ENCODE results near the gene STK10. TPM values are rescaled to one million over a fixed set of nuclear protein-coding genes. Genes with fewer than 3 reads are reported as not detected.

Gene STK10
- total and polyA plus RNA-seq, 12 donors = 5.6 to 22.3 (median 9.9) TPM

GRCh38 chr5:172046593-172046992 lies 141.4 kb downstream of the STK10 start:
- peaks cover 0 to 30% (median 11%) of the 10 kb centered on the region in 9 donors for H3K4me1 ChIP-seq
- intact Hi-C loops (cut with DNase I) = loop anchor here in 2 of 10 donors (10.0 kb wide), 1 partner anchor 632 kb away; the partner anchor contains the start of gene FGF18 (in 2 of the 2)
- 96 to 98% methylated on average over 4 of the region's 4 CpGs for WGBS, 2 donors

DNA sequence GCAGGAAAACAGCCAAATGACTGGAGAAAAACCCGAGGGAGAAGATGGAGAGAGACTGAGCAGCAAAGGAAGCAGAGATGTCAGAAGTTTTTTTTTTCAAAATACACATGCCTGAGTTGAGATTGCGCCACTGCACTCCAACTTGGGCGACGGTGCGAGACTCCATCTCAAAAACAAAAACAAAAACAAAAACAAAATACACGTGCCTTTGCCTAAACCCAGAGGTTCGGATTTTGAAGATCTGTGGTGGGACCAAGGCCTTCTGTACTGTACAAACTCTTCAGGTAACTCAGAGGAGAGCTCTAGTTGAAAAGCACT lies 142.8 kb downstream of the STK10 start:
- no peak for ATAC-seq
- Histone ChIP-seq H3K4me1 (peaks cover 0 to 23% (median 11%) of the 10 kb centered on the region in 9 donors), H3K36me3 (peaks cover 0 to 68% (median 4%) of the 10 kb centered on the region in 9 donors), H3K27me3 (no peaks in the 10 kb centered on the region), H3K27ac (peak overlapping the region in 1 of 10 donors; percentile 15), H3K4me3 (no peak overlapping the region), H3K9me3 (no peaks in the 10 kb centered on the region)
- TF ChIP-seq CTCF (IDR thresholded peaks at IDR 0.05) = no peak
- WGBS, 2 donors = 68 to 87% methylated on average over 7 of the region's 7 CpGs
- no peak for DNase-seq
- intact Hi-C loops (cut with DNase I) = loop anchor here in 2 of 10 donors (10.0 kb wide), 1 partner anchor 630 kb away; the partner anchor contains the start of gene FGF18 (in 2 of the 2)

More at GRCh38 chr5:172046593-172046992, 141.4 kb downstream of the STK10 start:
- Histone ChIP-seq H3K36me3 (peaks cover 0 to 81% (median 4%) of the 10 kb centered on the region in 9 donors), H3K9me3 (no peaks in the 10 kb centered on the region), H3K27me3 (no peaks in the 10 kb centered on the region), H3K27ac (no peak overlapping the region), H3K4me3 (no peak overlapping the region)
- DNase-seq (no peak), ATAC-seq (no peak)
- TF ChIP-seq CTCF (IDR thresholded peaks at IDR 0.05) = no peak

DNA sequence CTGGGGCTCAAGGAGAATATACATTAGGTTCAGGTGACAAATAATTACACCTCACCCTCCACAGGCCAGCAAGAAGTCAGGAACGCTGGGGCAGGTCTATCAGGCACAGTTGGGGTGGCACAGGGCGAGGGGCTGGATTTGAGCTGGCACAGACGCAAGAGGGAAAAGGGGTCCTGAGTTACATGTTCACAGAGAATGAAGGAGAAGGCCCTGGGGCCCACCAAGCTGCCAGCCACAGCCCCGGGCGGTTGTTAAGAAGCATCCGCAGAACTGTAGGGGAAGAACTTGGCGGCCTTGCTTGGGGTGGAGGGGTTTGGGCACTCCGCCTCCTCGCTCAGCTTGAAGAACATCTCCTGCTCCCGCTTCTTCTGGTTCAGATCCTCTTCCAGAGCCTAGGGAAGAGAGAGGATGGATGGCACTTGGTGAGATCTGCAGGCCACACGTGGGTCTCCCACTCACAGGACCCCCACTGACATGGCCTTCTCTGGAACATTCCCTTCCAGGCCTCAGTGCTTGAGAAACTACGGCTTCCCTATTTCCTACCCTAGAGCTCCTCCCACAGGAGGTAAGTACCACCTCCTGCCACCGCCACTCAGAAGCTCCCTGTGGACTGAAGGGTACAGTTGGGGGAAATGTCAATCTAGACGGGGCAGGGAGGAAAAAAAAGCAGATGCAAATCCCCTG lies 143.3 kb downstream of the STK10 start:
- ATAC-seq = no peak
- H3K27ac ChIP-seq = peak overlapping the region in 1 of 10 donors; percentile 15
- peaks cover 0 to 63% (median 3%) of the 10 kb centered on the region in 9 donors for H3K36me3 ChIP-seq
- intact Hi-C loops (cut with DNase I) = loop anchor here in 8 of 10 donors (5.0 to 10.0 kb wide), 3 partner anchors 37 to 630 kb away; partner anchors contain the start of genes FGF18 (in 2 of the 8) and FBXW11 (in 1 of the 8)
- no peaks in the 10 kb centered on the region for H3K27me3 ChIP-seq
- TF ChIP-seq CTCF (IDR thresholded peaks at IDR 0.05) = no peak
- peaks cover 0 to 28% (median 14%) of the 10 kb centered on the region in 9 donors for H3K4me1 ChIP-seq
- 85 to 86% methylated on average over 14 of the region's 14 CpGs for WGBS, 2 donors
- DNase-seq = no peak
- no peaks in the 10 kb centered on the region for H3K9me3 ChIP-seq
- H3K4me3 ChIP-seq = no peak overlapping the region

GRCh38 chr5:172043865-172044264 lies 144.2 kb downstream of the STK10 start:
- intact Hi-C loops (cut with DNase I) = loop anchor here in 8 of 10 donors (5.0 to 10.0 kb wide), 3 partner anchors 37 to 629 kb away; partner anchors contain the start of genes FGF18 (in 2 of the 8) and FBXW11 (in 1 of the 8)

More at GRCh38 chr5:172043865-172044264, 144.2 kb downstream of the STK10 start:
- no peak overlapping the region for H3K27ac ChIP-seq
- H3K4me3 ChIP-seq = no peak overlapping the region
- TF ChIP-seq CTCF (IDR thresholded peaks at IDR 0.05) = no peak
- H3K4me1 ChIP-seq = peaks cover 0 to 21% (median 10%) of the 10 kb centered on the region in 9 donors
- H3K27me3 ChIP-seq = no peaks in the 10 kb centered on the region
- WGBS, 2 donors = 83 to 87% methylated on average over 13 of the region's 13 CpGs
- H3K9me3 ChIP-seq = no peaks in the 10 kb centered on the region
- peak in 1 of 8 donors; percentile 32 for ATAC-seq
- H3K36me3 ChIP-seq = peaks cover 0 to 54% (median 0%) of the 10 kb centered on the region in 9 donors
- no peak for DNase-seq

Data from heart right ventricle (tissue), 16 donors.